ENCODE results near the gene CHCHD10.

Gene CHCHD10

GRCh38 chr22:23753385-23753784, 14.4 kb downstream of the CHCHD10 start:
- TF ChIP-seq GATA3 (IDR thresholded peaks at IDR 0.05; ENCODE audit: low read depth, low read length), result no peak
- no peak for TF ChIP-seq GATA2 (IDR thresholded peaks at IDR 0.05; ENCODE audit: low read depth, low read length)

- no peak for TF ChIP-seq GATA2 (IDR thresholded peaks at IDR 0.05; ENCODE audit: low read depth, low read length)
These were observed 15.0 kb downstream of the CHCHD10 start for GRCh38 chr22:23752750-23753149.

- TF ChIP-seq GATA2 (IDR thresholded peaks at IDR 0.05; ENCODE audit: low read depth, low read length), result no peak
These were observed 15.6 kb downstream of the CHCHD10 start for GRCh38 chr22:23752090-23752691.

- TF ChIP-seq GATA3 (IDR thresholded peaks at IDR 0.05; ENCODE audit: low read depth, low read length), result no peak
These were observed 16.3 kb downstream of the CHCHD10 start for GRCh38 chr22:23751441-23751996.

GRCh38 chr22:23750714-23751440, 16.9 kb downstream of the CHCHD10 start, which contains the start of gene ZNF70:
ZNF70 (minus strand) TSS chr22:23751112; CDS start chr22:23745140, 5,972 bp downstream.
- TF ChIP-seq GATA3 (IDR thresholded peaks at IDR 0.05; ENCODE audit: low read depth, low read length) (no peak), GATA2 (IDR thresholded peaks at IDR 0.05; ENCODE audit: low read depth, low read length) (no peak)

- TF ChIP-seq GATA2 (IDR thresholded peaks at IDR 0.05; ENCODE audit: low read depth, low read length), result no peak
- TF ChIP-seq GATA3 (IDR thresholded peaks at IDR 0.05; ENCODE audit: low read depth, low read length), result no peak
These were observed 17.4 kb downstream of the CHCHD10 start for GRCh38 chr22:23750367-23750713.

GRCh38 chr22:23749841-23750301, 17.9 kb downstream of the CHCHD10 start:
- TF ChIP-seq GATA2 (IDR thresholded peaks at IDR 0.05; ENCODE audit: low read depth, low read length), result no peak
- TF ChIP-seq GATA3 (IDR thresholded peaks at IDR 0.05; ENCODE audit: low read depth, low read length), result no peak

- no peak for TF ChIP-seq GATA3 (IDR thresholded peaks at IDR 0.05; ENCODE audit: low read depth, low read length)
- TF ChIP-seq GATA2 (IDR thresholded peaks at IDR 0.05; ENCODE audit: low read depth, low read length), result no peak
These were observed 22.0 kb downstream of the CHCHD10 start for GRCh38 chr22:23745791-23746190.

- TF ChIP-seq GATA3 (IDR thresholded peaks at IDR 0.05; ENCODE audit: low read depth, low read length), result no peak
- no peak for TF ChIP-seq GATA2 (IDR thresholded peaks at IDR 0.05; ENCODE audit: low read depth, low read length)
These were observed 23.3 kb downstream of the CHCHD10 start for GRCh38 chr22:23744485-23744884.

GRCh38 chr22:23744001-23744400, 23.8 kb downstream of the CHCHD10 start:
- TF ChIP-seq GATA3 (IDR thresholded peaks at IDR 0.05; ENCODE audit: low read depth, low read length) (no peak), GATA2 (IDR thresholded peaks at IDR 0.05; ENCODE audit: low read depth, low read length) (no peak)

GRCh38 chr22:23743303-23743705, 24.5 kb downstream of the CHCHD10 start:
- TF ChIP-seq GATA3 (IDR thresholded peaks at IDR 0.05; ENCODE audit: low read depth, low read length), result no peak
- TF ChIP-seq GATA2 (IDR thresholded peaks at IDR 0.05; ENCODE audit: low read depth, low read length), result no peak

- TF ChIP-seq GATA2 (IDR thresholded peaks at IDR 0.05; ENCODE audit: low read depth, low read length), result no peak
- no peak for TF ChIP-seq GATA3 (IDR thresholded peaks at IDR 0.05; ENCODE audit: low read depth, low read length)
These were observed 25.1 kb downstream of the CHCHD10 start for GRCh38 chr22:23742505-23743264.

GRCh38 chr22:23737696-23738095, 30.1 kb downstream of the CHCHD10 start:
- TF ChIP-seq GATA2 (IDR thresholded peaks at IDR 0.05; ENCODE audit: low read depth, low read length), result no peak

- TF ChIP-seq GATA2 (IDR thresholded peaks at IDR 0.05; ENCODE audit: low read depth, low read length), result no peak
- TF ChIP-seq GATA3 (IDR thresholded peaks at IDR 0.05; ENCODE audit: low read depth, low read length), result no peak
These were observed 45.0 kb downstream of the CHCHD10 start for GRCh38 chr22:23722724-23723123.

- no peak for TF ChIP-seq GATA2 (IDR thresholded peaks at IDR 0.05; ENCODE audit: low read depth, low read length)
- TF ChIP-seq GATA3 (IDR thresholded peaks at IDR 0.05; ENCODE audit: low read depth, low read length), result no peak
These were observed 45.6 kb downstream of the CHCHD10 start for GRCh38 chr22:23722160-23722559.

Measured in SH-SY5Y (cell line).